Caco-2 (cell line): ENCODE data around the gene SDHD. TPM values are rescaled to one million over a fixed set of nuclear protein-coding genes. Genes with fewer than 3 reads are reported as not detected.

Experiments used
- Bru-seq: library from RNA; stranded (reverse); fragments of 400-500 nt; gene quantifications from one replicate; lab custom pipeline; 2021; lab: Mats Ljungman, UMichigan
- BruChase-seq, 2 experiments: library from RNA; stranded (reverse); fragments of 400-500 nt; gene quantifications; one replicate each; lab custom pipeline; 2021; lab: Mats Ljungman, UMichigan
- BruUV-seq: library from RNA; stranded (reverse); fragments of 400-500 nt; replicated peaks from 2 replicates; lab custom pipeline; 2021; lab: Mats Ljungman, UMichigan
- CTCF ChIA-PET: fragments of 300-600 bp; sonication (Branson Sonifier 250); formaldehyde crosslinking; loops from one replicate; lab custom pipeline; 2022; ENCODE audit warnings: antibody characterized with exemption; lab: Charles Lee
- POLR2A ChIA-PET: fragments of 300-600 bp; sonication (Branson Sonifier 250); formaldehyde crosslinking; loops from one replicate; lab custom pipeline; 2022; ENCODE audit warnings: antibody characterized with exemption; lab: Charles Lee
- DNase-seq, 2 experiments: peaks; one replicate each; pipeline versions ENCODE4 v3.0.0 to v3.0.0-alpha.2; 2020 to 2022
- H3K27me3 ChIP-seq: replicated peaks from 2 replicates; pipeline ENCODE4 v1.6.0; 2011; ENCODE audit warnings: low read length; ENCODE audit not compliant: control insufficient read depth, insufficient read depth
- H3K36me3 ChIP-seq: 2 replicates; pipeline ENCODE4 v1.5.1; 2011; ENCODE audit warnings: low read length; ENCODE audit not compliant: control insufficient read depth, insufficient read depth
- H3K4me1 ChIP-seq: fragments of 250-450 bp; sonication (Bioruptor Pico); 2 replicates; pipeline ENCODE4 v1.5.1; 2020; ENCODE audit warnings: mild to moderate bottlenecking
- H3K4me3 ChIP-seq: 2 replicates; pipeline ENCODE4 v1.5.1; 2011; ENCODE audit warnings: low read depth, mild to moderate bottlenecking, control low read depth, low read length
- H3K9me3 ChIP-seq: fragments of 250-450 bp; sonication (Bioruptor Pico); 2 replicates; pipeline ENCODE4 v1.5.1; 2020; ENCODE audit warnings: mild to moderate bottlenecking, moderate library complexity
- H3K27ac Mint-ChIP-seq: one replicate; pipeline ENCODE4 v1.8.0; 2022; ENCODE audit warnings: mixed read lengths; ENCODE audit not compliant: unreplicated experiment
- H3K27me3 Mint-ChIP-seq: one replicate; pipeline ENCODE4 v1.8.0; 2022; ENCODE audit warnings: mixed read lengths; ENCODE audit not compliant: insufficient read depth, unreplicated experiment
- H3K36me3 Mint-ChIP-seq: one replicate; pipeline ENCODE4 v1.8.0; 2022; ENCODE audit warnings: mild to moderate bottlenecking, mixed read lengths; ENCODE audit not compliant: insufficient read depth, unreplicated experiment
- H3K4me1 Mint-ChIP-seq: one replicate; pipeline ENCODE4 v1.8.0; 2022; ENCODE audit warnings: low read depth, mixed read lengths; ENCODE audit not compliant: unreplicated experiment
- H3K4me3 Mint-ChIP-seq: one replicate; pipeline ENCODE4 v1.8.0; 2022; ENCODE audit warnings: mild to moderate bottlenecking, moderate library complexity, mixed read lengths; ENCODE audit not compliant: unreplicated experiment
- H3K9me3 Mint-ChIP-seq: one replicate; pipeline ENCODE4 v1.8.0; 2022; ENCODE audit warnings: mixed read lengths; ENCODE audit not compliant: unreplicated experiment
- CTCF ChIP-seq, 2 experiments: fragments of 200-600 bp in 1 of 2; IDR thresholded peaks; 1 replicate in 1 of 2; 2 replicates in 1 of 2; pipeline versions ENCODE4 v1.5.1 to v1.8.0; 2011 to 2022; ENCODE audit warnings: antibody characterized with exemption in 1 of 2, control low read depth in 1 of 2, inconsistent platforms in 1 of 2, low read depth in 1 of 2, low read length in 1 of 2, mild to moderate bottlenecking in 1 of 2, moderate library complexity in 1 of 2; ENCODE audit not compliant: insufficient read depth in 1 of 2, severe bottlenecking in 1 of 2, unreplicated experiment in 1 of 2
- intact Hi-C: fragments of 100-400 bp; cut with micrococcal nuclease; formaldehyde crosslinking; loops from one replicate; pipeline ENCODE4 v1.10.0; 2022; ENCODE audit not compliant: unreplicated experiment
- long read RNA-seq: library from polyadenylated mRNA; stranded (forward); transcript quantifications from one replicate; pipeline ENCODE4 v2.0.0, GENCODE V29; 2022
- total RNA-seq: library from RNA; stranded (reverse); gene quantifications from 2 replicates; pipeline ENCODE4 v1.2.3, GENCODE V29; 2022

SDHD gene
- total RNA-seq (157 and 166 TPM in 2 replicates), Bru-seq, nascent RNA (percentile 94 among the genes with signal in this experiment), BruChase-seq, experiment 1, labeled RNA remaining after a 2-hour chase (percentile 99 among the genes with signal in this experiment), BruChase-seq, experiment 2, labeled RNA remaining after a 6-hour chase (percentile 100 among the genes with signal in this experiment)
- long read RNA-seq, transcript SDHD-205 (3 exons, 905 nt) = minor isoform, 7 of 825 reads
- long read RNA-seq, transcript SDHD-201 (4 exons, 1,439 nt) = major isoform, 802 of 825 reads
- long read RNA-seq, partial matches to known transcripts = 6 of 825 reads
- long read RNA-seq, other reads (novel, unspliced or antisense) = 10 of 825 reads

- Mint-ChIP-seq H3K27ac (peak within 1 kb of the TSS; percentile 98), H3K9me3 (no peaks in the 10 kb centered on the region), H3K4me3 (peak within 1 kb of the TSS; percentile 95), H3K36me3 (peaks cover 87% of the 10 kb centered on the region), H3K27me3 (no peaks in the 10 kb centered on the region), H3K4me1 (peaks cover 17% of the 10 kb centered on the region)
- no TSS peak for BruUV-seq
- H3K4me1 ChIP-seq = peaks cover 4% of the 10 kb centered on the region; the same call in 1 of the 2 replicates
- CTCF ChIA-PET = interaction anchor here (0.6 to 2.0 kb wide), 2 partner anchors 160 to 194 kb away, joined by 4 to 9 read pairs; no protein-coding TSS in a partner anchor
- H3K9me3 ChIP-seq = no peaks in the 10 kb centered on the region
- TF ChIP-seq CTCF (IDR thresholded peaks at IDR 0.05; ENCODE audit: insufficient read depth in 1 of 2, low read depth in 1 of 2, low read length in 1 of 2, severe bottlenecking in 1 of 2, unreplicated experiment in 1 of 2) = peak in 1 of 2 experiments; percentile 73
- POLR2A ChIA-PET = interaction anchor here (0.6 to 1.3 kb wide), 6 partner anchors 10 to 163 kb away, joined by 3 to 10 read pairs (median 4); partner anchors contain the start of gene BCO2
- peak within 1 kb of the TSS; percentile 59 for H3K4me3 ChIP-seq
- H3K36me3 ChIP-seq = peaks cover 8% of the 10 kb centered on the region
- peak; percentile 99 for DNase-seq
- intact Hi-C loops = loop anchor here (1.0 to 2.0 kb wide), 3 partner anchors 12 to 207 kb away; partner anchors contain the start of genes CFAP68, FDXACB1, NKAPD1 and PIH1D2
- no peaks in the 10 kb centered on the region for H3K27me3 ChIP-seq
These were observed at the start of gene SDHD, which contains the start of gene TIMM8B for GRCh38 chr11:112086422-112087191. SDHD (plus strand) TSS chr11:112086873; CDS start chr11:112086908, 35 bp downstream. TIMM8B (minus strand) TSS chr11:112086756; CDS start chr11:112086723, 33 bp downstream.

GRCh38 chr11:112037527-112037926 lies 49.1 kb upstream of the SDHD start:
- Mint-ChIP-seq H3K27ac (no peak overlapping the region), H3K9me3 (no peaks in the 10 kb centered on the region), H3K4me3 (no peak overlapping the region), H3K27me3 (no peaks in the 10 kb centered on the region), H3K36me3 (peaks cover 92% of the 10 kb centered on the region), H3K4me1 (peaks cover 22% of the 10 kb centered on the region)
- CTCF ChIA-PET = no interaction called here
- intact Hi-C loops = no loop called here
- BruUV-seq = no TSS peak
- no peaks in the 10 kb centered on the region for H3K27me3 ChIP-seq
- no peak for DNase-seq
- TF ChIP-seq CTCF (IDR thresholded peaks at IDR 0.05; ENCODE audit: insufficient read depth in 1 of 2, low read depth in 1 of 2, low read length in 1 of 2, severe bottlenecking in 1 of 2, unreplicated experiment in 1 of 2) = no peak
- H3K4me3 ChIP-seq = no peak overlapping the region
- H3K9me3 ChIP-seq = no peaks in the 10 kb centered on the region
- peaks cover 7% of the 10 kb centered on the region for H3K36me3 ChIP-seq
- H3K4me1 ChIP-seq = no peaks in the 10 kb centered on the region
- POLR2A ChIA-PET = no interaction called here
